Mucosa of descending colon (tissue), 3 donors: ENCODE results near the gene EFCAB7. TPM values are rescaled to one million over a fixed set of nuclear protein-coding genes. Genes with fewer than 3 reads are reported as not detected.
A peak's percentile ranks its signal among the peaks of the same experiment; 100 is the strongest.
"Not testable (repeated sequence)": the region's sequence is repeated elsewhere in the genome, so short reads cannot be mapped to it uniquely, and the experiment has no call there.

ENCODE experiments used
- ATAC-seq: fragments of 200-7000 bp; cut with Tn5 transposase; one replicate; pipeline ENCODE4 v1.9.1; 2020; ENCODE audit warnings: mild to moderate bottlenecking, moderate library complexity
- DNase-seq, 3 donors: peaks; one replicate each; pipeline ENCODE4 v3.0.0-alpha.2; 2020
- H3K36me3 ChIP-seq: fragments of 200-600 bp; one replicate; pipeline ENCODE4 v1.8.0; 2021; ENCODE audit warnings: low read depth, mild to moderate bottlenecking
- H3K4me1 ChIP-seq: fragments of 200-600 bp; one replicate; pipeline ENCODE4 v1.8.0; 2021; ENCODE audit warnings: low read depth, mild to moderate bottlenecking
- H3K4me3 ChIP-seq: fragments of 200-600 bp; one replicate; pipeline ENCODE4 v1.8.0; 2021; ENCODE audit warnings: mild to moderate bottlenecking
- H3K9me3 ChIP-seq: fragments of 200-600 bp; one replicate; pipeline ENCODE4 v1.8.0; 2021; ENCODE audit warnings: mild to moderate bottlenecking
- CTCF ChIP-seq: fragments of 200-600 bp; IDR thresholded peaks from one replicate; pipeline ENCODE4 v1.8.0; 2022; ENCODE audit warnings: antibody characterized with exemption, mild to moderate bottlenecking
- intact Hi-C, 2 donors: fragments of 100-400 bp; cut with DNase I in 1 of 2; cut with micrococcal nuclease in 1 of 2; formaldehyde crosslinking; loops; one replicate each; pipeline versions ENCODE4 v1.11.0 to v1.11.1; 2022; cut with DNase I, micrococcal nuclease
- total RNA-seq, 3 donors: library from RNA; stranded (reverse); fragmentation: NEBNext Ultra II Directional in 2 of 3; extraction: Animal tissue kit (Norgen Biotek cat#: 25700) in 2 of 3; gene quantifications; one replicate each; pipeline versions ENCODE4 v1.2.1 to v1.2.4, GENCODE V29; 2021 to 2023
- donor health status: DM: no; HTN: no; CAD: no; lungs with moderate emphysema.
- donor health status: DM: no; HTN: no; CAD: no.
- donor health status: DM: no; HTN: yes; CAD: no.

Gene EFCAB7
- total RNA-seq, 3 donors from 2014 or later, result 3.9 to 5.2 (median 4.9) TPM

- H3K9me3 ChIP-seq, result no peaks in the 10 kb centered on the region
- no peak for TF ChIP-seq CTCF
- intact Hi-C loops, result no loop called here
- ATAC-seq (no peak), DNase-seq (no peak)
- no peaks in the 10 kb centered on the region for H3K4me1 ChIP-seq
- no peaks in the 10 kb centered on the region for H3K36me3 ChIP-seq
- H3K4me3 ChIP-seq, result no peak overlapping the region
Measured at GRCh38 chr1:63569068-63569467, 45.7 kb downstream of the EFCAB7 start.

- ATAC-seq, result no peak
- Histone ChIP-seq H3K4me1 (no peaks in the 10 kb centered on the region), H3K36me3 (no peaks in the 10 kb centered on the region), H3K4me3 (no peak overlapping the region), H3K9me3 (no peaks in the 10 kb centered on the region)
- no peak for DNase-seq
- intact Hi-C loops, result no loop called here
- TF ChIP-seq CTCF, result no peak
Measured at GRCh38 chr1:63569640-63570316, 46.5 kb downstream of the EFCAB7 start.

GRCh38 chr1:63572686-63573085, 49.4 kb downstream of the EFCAB7 start:
- H3K4me1 ChIP-seq, H3K9me3 ChIP-seq, H3K36me3 ChIP-seq, intact Hi-C loops, DNase-seq, ATAC-seq, H3K4me3 ChIP-seq: not testable (repeated sequence)

GRCh38 chr1:63574203-63574796, 51.0 kb downstream of the EFCAB7 start:
- H3K4me3 ChIP-seq, DNase-seq, H3K4me1 ChIP-seq, H3K9me3 ChIP-seq, intact Hi-C loops, ATAC-seq, H3K36me3 ChIP-seq: not testable (repeated sequence)

GRCh38 chr1:63575340-63575826, 52.1 kb downstream of the EFCAB7 start:
- TF ChIP-seq CTCF, result peak; percentile 23
- Histone ChIP-seq H3K4me3 (no peak overlapping the region), H3K9me3 (no peaks in the 10 kb centered on the region), H3K4me1 (no peaks in the 10 kb centered on the region), H3K36me3 (no peaks in the 10 kb centered on the region)
- ATAC-seq, result peak; percentile 43
- intact Hi-C loops, result no loop called here
- peak in 1 of 3 donors; percentile 36 for DNase-seq

- DNase-seq, H3K4me3 ChIP-seq, H3K36me3 ChIP-seq, intact Hi-C loops, H3K4me1 ChIP-seq, H3K9me3 ChIP-seq, ATAC-seq: not testable (repeated sequence)
Measured at GRCh38 chr1:63586326-63586725, 63.0 kb downstream of the EFCAB7 start.

GRCh38 chr1:63590166-63590560, 66.8 kb downstream of the EFCAB7 start:
- intact Hi-C loops, result no loop called here
- H3K4me1 ChIP-seq, result peaks cover 9% of the 10 kb centered on the region
- H3K36me3 ChIP-seq, result no peaks in the 10 kb centered on the region
- H3K4me3 ChIP-seq, result no peak overlapping the region
- no peak for TF ChIP-seq CTCF
- no peaks in the 10 kb centered on the region for H3K9me3 ChIP-seq
- DNase-seq, result peak in 1 of 3 donors; percentile 29
- no peak for ATAC-seq
